SH-SY5Y (cell line): ENCODE data around the gene PSMA3.

Source experiments
- GATA2 ChIP-seq: IDR thresholded peaks from 2 replicates; pipeline ENCODE4 v1.6.1; 2011; ENCODE audit warnings: mild to moderate bottlenecking, low read depth, low read length
- GATA3 ChIP-seq: IDR thresholded peaks from 2 replicates; pipeline ENCODE4 v1.6.1; 2011; ENCODE audit warnings: low read depth, mild to moderate bottlenecking, low read length, moderate library complexity

Gene PSMA3

DNA sequence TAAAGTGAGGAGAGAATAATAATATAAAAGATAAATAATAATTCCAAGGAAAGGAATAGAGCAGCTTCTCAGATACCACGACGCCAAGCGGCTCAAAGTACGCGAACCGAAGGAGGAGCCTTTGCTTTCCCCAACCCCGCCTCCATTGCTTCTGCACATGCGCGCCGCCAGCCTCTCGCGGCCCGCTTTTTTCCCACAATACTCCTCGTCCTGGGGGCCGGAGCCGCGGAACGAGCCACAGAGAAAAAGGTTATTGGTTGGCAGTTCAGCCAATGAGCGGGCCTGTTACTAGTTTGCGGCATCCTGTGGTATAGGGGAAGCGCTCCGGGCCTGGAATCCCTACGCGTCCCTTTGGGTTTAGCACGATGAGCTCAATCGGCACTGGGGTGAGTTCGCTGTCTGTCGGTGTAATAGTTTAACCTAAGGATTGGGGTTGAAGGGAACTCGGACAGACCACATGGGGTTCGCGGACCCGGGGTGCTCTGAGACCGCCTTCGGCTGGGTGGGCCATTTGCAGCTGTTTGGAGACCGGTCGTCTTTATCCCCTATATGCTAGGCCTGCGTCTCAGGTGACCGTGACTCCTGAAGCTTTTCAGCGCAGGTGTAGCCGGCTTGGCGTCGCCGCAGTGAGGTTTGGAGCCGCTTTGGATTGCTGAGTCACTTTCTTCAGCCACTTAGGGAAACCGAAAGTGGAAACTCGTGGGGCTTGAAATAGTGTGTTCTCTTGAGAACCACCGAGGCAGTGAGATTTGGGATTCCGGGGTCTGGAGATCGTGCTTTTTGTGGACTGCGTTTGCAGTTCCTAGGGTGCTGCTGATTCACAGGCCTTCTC, at the start of gene PSMA3:
PSMA3 (plus strand) TSS at position 288 of the 832 bp plus-strand sequence; CDS start at position 366, 78 bp downstream.
- TF ChIP-seq GATA2 (no peak), GATA3 (no peak)

DNA sequence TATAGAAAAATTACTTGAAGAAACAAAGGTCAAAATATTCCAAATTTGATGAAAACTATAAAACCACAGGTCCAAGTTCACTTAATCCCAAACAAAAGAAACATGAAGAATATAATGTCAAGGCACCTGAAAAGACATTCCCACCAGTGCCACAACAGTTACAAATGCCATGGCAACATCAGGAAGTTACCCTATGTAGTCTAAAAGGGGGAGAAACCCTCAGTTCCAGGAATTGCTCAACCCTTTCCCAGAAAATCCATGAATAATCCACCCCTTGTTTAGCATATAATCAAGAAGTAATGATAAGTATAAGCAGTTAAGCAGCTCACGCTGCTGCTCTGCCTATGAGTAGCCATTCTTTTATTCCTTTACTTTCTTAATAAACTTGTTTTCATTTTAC, 48.4 kb upstream of the PSMA3 start:
- TF ChIP-seq GATA2: no peak
- TF ChIP-seq GATA3: no peak

DNA sequence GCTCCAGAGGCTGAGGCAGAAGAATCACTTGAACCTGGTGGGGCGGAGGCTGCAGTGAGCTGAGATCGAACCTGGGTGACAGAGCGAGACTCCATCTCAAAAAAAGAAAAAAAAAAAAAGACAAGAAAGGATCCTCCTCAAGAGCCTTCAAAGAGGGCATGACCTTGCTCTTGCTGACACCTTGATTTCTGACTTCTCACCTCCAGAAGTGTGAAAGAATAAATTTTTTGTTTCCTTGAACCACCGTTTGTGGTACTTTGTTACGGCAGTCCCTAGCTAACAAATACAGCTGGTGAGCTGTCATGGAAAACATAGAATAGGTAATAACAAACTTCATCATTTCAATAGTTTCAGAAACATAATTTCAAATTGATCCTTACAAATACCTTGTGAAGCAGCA, 46.6 kb upstream of the PSMA3 start:
- TF ChIP-seq GATA3 (no peak), GATA2 (no peak)

DNA sequence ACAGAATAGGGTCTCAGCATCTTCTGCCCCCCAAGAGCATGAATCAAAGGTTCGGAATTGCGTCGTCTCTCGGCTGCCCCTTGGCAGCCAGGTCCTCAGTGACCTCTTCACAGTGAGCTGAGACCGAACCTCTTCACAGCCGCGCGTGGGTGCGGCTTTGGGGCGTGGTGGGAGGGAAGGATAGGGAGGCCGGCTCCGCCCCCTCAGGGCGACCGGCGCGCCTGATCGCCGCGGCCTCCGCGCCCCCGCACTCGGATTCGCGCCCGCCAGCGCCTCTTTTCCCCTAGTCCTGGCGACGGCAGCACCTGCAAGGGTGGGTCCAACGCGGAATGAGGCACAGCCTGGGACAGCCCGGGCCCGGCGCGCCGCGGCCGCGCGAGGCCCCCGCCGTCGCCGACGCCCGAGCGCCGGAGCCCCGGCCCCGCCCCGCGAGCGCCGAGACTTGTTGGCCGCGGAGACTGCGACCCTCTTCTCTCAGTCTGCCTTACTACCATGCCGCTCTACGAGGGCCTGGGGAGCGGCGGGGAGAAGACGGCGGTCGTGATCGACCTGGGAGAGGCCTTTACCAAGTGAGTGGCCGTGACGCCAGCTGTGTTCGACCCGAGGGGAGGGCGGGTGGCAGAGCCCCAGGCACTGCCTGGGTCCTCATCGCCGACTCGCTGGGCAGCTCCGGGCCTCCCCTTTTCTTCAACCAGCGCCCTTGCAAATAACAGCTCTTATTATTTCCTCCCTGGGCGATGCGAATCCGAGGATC, 44.7 kb upstream of the PSMA3 start, which contains the start of gene ACTR10:
ACTR10 (plus strand) TSS at position 424 of the 754 bp plus-strand sequence; CDS start at position 493, 69 bp downstream.
- no peak for TF ChIP-seq GATA2
- TF ChIP-seq GATA3: no peak

DNA sequence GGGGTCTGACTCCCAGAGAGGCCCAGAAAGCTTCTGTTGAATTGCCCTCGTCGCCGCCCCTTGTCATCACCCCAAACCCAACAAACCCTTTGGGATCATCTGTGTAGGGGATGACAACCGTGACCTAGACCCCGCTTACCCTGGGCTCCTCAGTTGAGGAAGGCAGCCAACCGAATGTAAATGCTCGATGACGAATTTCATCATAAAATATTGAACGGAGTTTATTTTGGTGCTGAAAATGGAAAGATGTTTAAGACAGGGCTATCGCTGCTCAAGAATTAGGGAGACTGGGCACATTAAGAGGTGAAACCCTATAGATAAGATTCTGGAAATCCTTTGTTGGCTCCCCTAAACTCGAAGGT, 44.2 kb upstream of the PSMA3 start:
- no peak for TF ChIP-seq GATA2
- TF ChIP-seq GATA3: no peak

DNA sequence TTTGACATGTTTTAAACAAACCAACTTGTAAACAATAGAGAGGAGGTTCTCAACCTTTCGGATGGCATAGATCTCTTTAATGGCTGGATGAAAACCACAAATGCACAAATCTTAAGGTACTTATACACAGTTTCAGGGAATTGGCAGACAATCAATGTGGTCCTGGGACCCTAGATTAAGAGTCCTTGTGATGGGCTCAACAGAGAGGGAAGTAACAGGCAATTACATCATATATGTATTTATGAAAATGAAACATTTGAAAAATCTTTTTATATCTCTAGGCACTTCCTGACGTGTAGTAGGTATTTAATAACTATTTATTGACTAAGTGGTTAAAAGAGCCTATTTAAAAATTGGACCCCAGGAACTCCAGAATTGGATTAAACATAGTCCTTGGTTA, 43.8 kb upstream of the PSMA3 start:
- TF ChIP-seq GATA3 (no peak), GATA2 (no peak)

DNA sequence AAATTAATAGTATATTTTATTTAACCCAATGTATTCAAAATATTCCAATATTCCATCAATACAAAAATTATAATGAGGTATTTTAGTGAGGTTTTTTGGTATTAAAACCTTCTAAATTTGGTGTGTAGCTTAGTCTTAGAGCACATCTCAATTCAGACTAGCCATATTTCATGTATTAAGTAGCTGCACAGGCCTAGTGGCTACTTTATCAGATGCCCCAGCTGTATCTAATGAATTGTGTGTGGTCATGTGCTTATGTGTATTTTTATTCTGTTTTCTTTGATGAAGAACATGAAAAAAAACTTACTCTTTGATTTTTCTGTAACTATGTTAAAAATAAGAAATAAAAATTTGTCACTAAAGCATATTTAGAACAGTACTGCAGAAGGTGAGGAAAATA, 31.5 kb upstream of the PSMA3 start:
- TF ChIP-seq GATA2 (no peak), GATA3 (no peak)

DNA sequence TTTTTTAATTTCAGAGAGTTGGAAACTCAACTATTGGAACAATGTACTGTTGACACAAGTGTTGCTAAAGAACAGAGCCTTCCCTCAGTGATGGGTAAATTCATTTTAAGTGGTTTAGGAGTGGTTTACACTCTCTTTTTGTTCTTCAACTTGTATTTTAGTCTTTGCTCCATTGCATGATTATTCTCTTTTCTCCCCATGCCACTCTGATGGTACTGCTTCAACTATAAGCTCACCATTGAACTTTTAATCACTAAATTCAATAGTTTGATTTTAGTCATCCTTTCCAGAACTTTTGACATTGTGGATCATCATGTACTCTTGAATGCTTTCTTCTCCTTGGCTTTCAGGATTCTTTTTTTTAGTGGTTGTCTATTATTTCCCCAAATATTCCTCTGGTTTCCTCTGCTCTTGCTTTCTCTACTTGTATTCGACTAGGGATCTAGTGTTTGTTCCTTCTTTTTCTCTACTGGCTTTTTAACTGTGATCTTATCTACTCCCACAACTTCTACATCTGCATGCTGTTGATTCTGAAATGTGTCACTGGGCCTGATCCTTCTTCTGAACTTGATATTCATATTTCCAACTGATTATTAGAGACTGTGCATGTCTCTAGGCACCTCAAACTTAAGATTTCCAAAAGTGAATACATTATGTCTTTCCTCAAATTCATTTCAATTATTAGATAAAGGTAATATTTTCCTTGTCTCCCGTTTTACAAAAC, 29.3 kb upstream of the PSMA3 start:
- no peak for TF ChIP-seq GATA2
- no peak for TF ChIP-seq GATA3

DNA sequence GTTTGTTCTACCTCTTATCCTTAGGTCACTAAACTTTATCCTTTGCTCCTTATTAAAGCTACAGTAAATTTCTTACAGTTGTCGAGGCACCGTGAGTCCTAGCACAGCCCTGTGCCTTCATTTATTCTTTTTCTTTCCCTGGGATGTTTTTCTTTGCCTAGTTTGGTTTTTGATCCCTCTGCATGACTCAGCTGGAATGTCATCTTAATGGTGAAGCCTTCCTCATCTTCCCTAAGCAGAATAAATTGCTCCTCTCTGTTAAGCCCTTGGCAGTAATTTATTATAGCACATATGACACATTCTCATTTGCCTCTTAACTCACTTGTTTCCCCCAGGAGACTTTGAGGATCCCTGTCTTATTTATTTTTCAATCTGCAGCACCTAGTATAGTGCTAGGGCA, 28.1 kb upstream of the PSMA3 start:
- TF ChIP-seq GATA2 (no peak), GATA3 (no peak)

DNA sequence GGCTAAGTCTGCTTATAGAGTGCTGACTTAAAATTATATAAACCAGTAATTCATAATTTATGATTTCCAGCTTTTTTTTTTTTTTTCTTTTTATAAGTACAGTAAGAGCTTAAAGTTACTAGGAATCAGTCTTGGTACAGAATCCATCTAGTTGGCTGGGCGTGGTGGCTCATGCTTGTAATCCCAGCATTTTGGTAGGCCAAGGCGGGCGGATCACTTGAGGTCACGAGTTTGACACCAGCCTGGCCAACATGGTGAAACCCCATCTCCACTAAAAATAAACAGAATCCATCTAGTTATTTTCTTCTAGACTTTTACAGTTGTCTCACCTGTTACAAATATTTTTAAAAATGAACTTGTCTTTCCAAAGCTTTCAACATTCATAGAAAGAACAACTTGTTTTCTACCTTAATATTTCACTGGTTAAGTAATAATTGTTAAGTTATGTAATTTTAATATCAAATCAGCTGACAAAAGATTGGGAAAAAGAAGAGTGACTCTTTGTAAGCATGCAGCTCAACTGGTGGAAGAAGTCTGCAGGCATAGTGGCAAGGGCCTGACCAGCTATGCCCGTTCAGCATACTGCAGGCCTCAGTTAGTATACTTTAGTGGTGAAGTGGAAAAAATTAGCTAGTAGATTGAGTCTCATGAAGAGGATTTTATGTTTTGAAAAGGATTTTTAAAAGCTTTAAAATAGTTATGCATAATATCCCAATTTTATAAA, 17.4 kb upstream of the PSMA3 start:
- TF ChIP-seq GATA3: no peak
- no peak for TF ChIP-seq GATA2

DNA sequence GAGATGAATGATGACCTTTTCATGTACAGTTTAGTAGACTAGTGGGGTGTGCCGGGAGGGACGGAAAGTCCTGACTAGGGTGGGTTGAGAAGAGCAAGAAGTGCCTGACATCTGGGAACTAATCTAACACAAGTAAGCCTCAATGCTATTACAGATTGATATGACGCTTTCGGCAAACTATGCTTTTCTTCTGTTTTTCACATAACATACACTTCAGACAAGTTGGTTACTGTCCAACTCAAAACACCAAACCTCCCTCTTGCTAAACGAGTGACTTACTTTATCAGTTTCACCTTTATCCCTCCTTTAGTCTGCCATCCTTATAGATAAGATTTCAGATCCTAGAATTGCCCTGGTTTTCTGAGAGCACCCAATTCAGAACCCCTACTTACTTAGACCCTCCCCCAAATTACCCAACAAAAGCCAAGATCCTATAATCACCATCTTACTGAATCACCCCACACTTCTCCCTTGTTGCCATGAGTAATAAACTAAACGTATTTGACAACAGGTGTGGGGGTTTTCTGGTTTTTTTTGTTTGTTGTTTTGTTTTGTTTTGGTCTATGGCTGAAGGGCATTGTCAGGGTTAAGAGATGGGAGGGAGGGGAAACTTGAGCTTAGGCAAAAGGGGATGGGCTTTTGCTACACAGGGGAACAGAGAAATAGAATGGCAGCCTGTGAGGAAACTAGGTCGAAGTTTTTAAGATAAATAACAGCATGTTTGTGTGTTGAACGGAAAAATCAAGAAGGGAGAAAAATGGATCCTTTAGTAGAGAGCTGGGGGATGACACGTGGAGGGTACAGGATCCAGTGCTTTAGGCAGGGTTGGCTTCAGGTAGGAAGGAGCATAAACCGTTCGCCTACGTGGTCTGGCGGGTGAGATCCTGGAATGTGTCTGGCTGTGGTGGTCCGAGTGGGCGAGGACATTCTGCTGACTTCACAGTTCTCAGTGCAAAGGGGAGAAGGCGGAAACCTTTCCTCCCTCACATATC, 6.1 kb upstream of the PSMA3 start:
- TF ChIP-seq GATA2: no peak
- no peak for TF ChIP-seq GATA3

DNA sequence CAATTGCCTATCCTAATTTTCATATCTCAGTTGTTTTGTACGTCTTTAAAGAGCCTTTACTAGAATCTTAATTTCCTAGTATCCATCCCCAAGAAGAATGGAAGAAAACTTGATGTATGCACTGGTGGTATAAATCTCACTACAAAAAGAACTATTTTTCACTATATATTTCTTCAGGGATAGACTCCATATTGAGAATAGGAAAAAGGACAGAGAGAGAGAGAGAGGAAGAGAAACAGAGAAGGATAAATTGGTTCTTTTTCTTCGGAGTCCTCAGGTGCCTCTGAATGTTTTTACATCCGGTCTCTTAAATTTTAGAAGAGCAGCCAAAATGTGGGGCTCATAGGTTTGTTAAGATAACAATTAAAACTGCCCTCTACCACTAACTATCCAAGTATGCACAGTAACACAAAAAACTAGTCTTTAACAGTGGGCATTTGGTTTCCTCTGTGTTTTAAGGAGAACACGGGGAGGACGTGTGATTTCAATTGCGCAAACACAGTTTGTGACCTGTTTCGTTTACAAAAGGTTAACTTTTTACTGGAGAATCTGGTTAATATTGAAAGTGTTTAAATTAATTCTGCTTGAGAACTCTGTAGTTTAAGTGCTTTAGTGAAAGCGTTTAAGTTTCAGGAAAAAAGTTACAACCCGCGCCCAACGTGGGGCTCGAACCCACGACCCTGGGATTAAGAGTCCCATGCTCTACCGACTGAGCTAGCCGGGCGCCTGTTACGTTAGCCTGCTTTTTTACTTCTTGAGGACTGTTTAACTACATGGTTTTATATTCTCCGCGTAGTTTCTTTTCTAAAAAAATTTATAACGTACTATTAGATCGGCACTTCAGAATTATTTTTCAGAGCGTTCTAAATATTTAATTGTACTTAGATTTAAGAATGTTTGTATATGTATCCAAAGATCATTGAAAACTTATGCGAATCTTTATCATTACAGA, 5.1 kb upstream of the PSMA3 start:
- no peak for TF ChIP-seq GATA2
- no peak for TF ChIP-seq GATA3
